ENCODE data around the gene KCNQ1. TPM values are rescaled to one million over a fixed set of nuclear protein-coding genes. Genes with fewer than 3 reads are reported as not detected.

Gene KCNQ1
- total and polyA plus RNA-seq, 2 of the 13 experiments (the other 11 are each of a cell fraction or from before 2014, with no cell fraction given), result 0.02 to 0.08 TPM

GRCh38 chr11:2881981-2882375 lies 437.2 kb downstream of the KCNQ1 start (continued):
- no peak for TF ChIP-seq YEATS4 (CRISPR knock-in tag; IDR thresholded peaks at IDR 0.05; ENCODE audit: borderline replicate concordance)
- TF ChIP-seq SNAPC2 (CRISPR knock-in tag; IDR thresholded peaks at IDR 0.05), result no peak
- TF ChIP-seq ZNF468 (CRISPR knock-in tag; IDR thresholded peaks at IDR 0.05), result no peak
- TF ChIP-seq ZNF691 (CRISPR knock-in tag; IDR thresholded peaks at IDR 0.05; ENCODE audit: borderline replicate concordance, low read depth), result no peak
- TF ChIP-seq JARID2 (CRISPR knock-in tag; IDR thresholded peaks at IDR 0.05; ENCODE audit: insufficient replicate concordance), result no peak
- TF ChIP-seq ZNF329 (CRISPR knock-in tag; IDR thresholded peaks at IDR 0.05; ENCODE audit: low read depth), result no peak
- no peak for TF ChIP-seq MYC (CRISPR knock-in tag; IDR thresholded peaks at IDR 0.05; ENCODE audit: borderline replicate concordance)
- no peak for TF ChIP-seq ZBTB7B (CRISPR knock-in tag; IDR thresholded peaks at IDR 0.05)
- no peak for TF ChIP-seq ZNF761 (CRISPR knock-in tag; conservative IDR thresholded peaks at IDR 0.05)

GRCh38 chr11:2882396-2883110 lies 437.7 kb downstream of the KCNQ1 start:
- Histone ChIP-seq H3K36me3 (replicated peaks in 1 of 2; ENCODE audit: control insufficient read depth in 1 of 2, insufficient read depth in 2 of 2, low read length in 2 of 2) (no peaks in the 10 kb centered on the region), H3K4me2 (ENCODE audit: low read depth, low read length) (no peak overlapping the region), H3K9me3 (ENCODE audit: low read length) (no peaks in the 10 kb centered on the region), H2AFZ (ENCODE audit: low read length) (no peak overlapping the region), H3K27me3 (ENCODE audit: control insufficient read depth in 1 of 2, insufficient read depth in 2 of 2, low read length in 2 of 2) (peaks cover 5 to 41% of the 10 kb centered on the region in 2 experiments), H3K4me3 (replicated peaks in 1 of 3; ENCODE audit: insufficient read depth in 1 of 3, low read depth in 2 of 3, low read length in 3 of 3) (no peak overlapping the region), H3K4me1 (ENCODE audit: insufficient read depth, low read length) (no peaks in the 10 kb centered on the region), H3K9ac (ENCODE audit: insufficient read depth, low read depth, low read length) (no peak overlapping the region), H3K79me2 (ENCODE audit: insufficient read depth, low read length) (no peaks in the 10 kb centered on the region), H3K27ac (ENCODE audit: extremely low read length, insufficient read depth, low read length) (no peak overlapping the region), H4K20me1 (ENCODE audit: insufficient read depth, low read length) (no peaks in the 10 kb centered on the region)
- 18% methylated on average over 8 of the region's 11 CpGs for WGBS (ENCODE audit: low lambda C conversion rate)
- POLR2A ChIA-PET, result no interaction called here
- intact Hi-C loops (cut with micrococcal nuclease; ENCODE audit: unreplicated experiment) (no loop called here), in situ Hi-C loops (cut with HindIII; ENCODE audit: extremely low pct_ligation_motif_present, low pct_unique_long_range_greater_than_20kb) (no loop called here)
- BruUV-seq (replicated peaks), result no TSS peak
- ATAC-seq, result no peak
- no peak for TF ChIP-seq ZNF180 (CRISPR knock-in tag; IDR thresholded peaks at IDR 0.05; ENCODE audit: borderline replicate concordance, low read depth)
- no peak for TF ChIP-seq ZNF619 (CRISPR knock-in tag; IDR thresholded peaks at IDR 0.05)
- no peak for TF ChIP-seq MTF1 (CRISPR knock-in tag; IDR thresholded peaks at IDR 0.05)
- no peak for TF ChIP-seq ZNF776 (CRISPR knock-in tag; IDR thresholded peaks at IDR 0.05)
- no peak for TF ChIP-seq ZNF75D (CRISPR knock-in tag; IDR thresholded peaks at IDR 0.05; ENCODE audit: borderline replicate concordance)
- no peak for TF ChIP-seq THAP9 (CRISPR knock-in tag; IDR thresholded peaks at IDR 0.05; ENCODE audit: borderline replicate concordance)
- no peak for FAIRE-seq
- DNase-seq (ENCODE audit: low spot score), result no peak
- CTCF ChIA-PET (ENCODE audit: low intra/inter-chr PET ratio, low total read pairs), result no interaction called here

Data from HepG2 (cell line).